ENCODE measurements around the gene ALG9.

- no peak for TF ChIP-seq CTCF (IDR thresholded peaks at IDR 0.05)
- no peak for TF ChIP-seq POLR2A (IDR thresholded peaks at IDR 0.05)
- no peak for TF ChIP-seq POLR2AphosphoS5 (IDR thresholded peaks at IDR 0.05)
Observed at GRCh38 chr11:111792314-111792713, 79.1 kb downstream of the ALG9 start.
